HEK293T (cell line): ENCODE results near the gene ATR.

ENCODE experiments used
- CTCF ChIA-PET: fragments of 350-600 bp; formaldehyde crosslinking; extraction: SDS; loops from one replicate; lab custom pipeline; 2021; ENCODE audit warnings: antibody characterized with exemption, inconsistent platforms; lab: Yijun Ruan, JAX
- POLR2A ChIA-PET: fragments of 350-600 bp; formaldehyde crosslinking; extraction: SDS; loops from one replicate; lab custom pipeline; 2020; ENCODE audit warnings: antibody characterized with exemption, inconsistent platforms; lab: Yijun Ruan, JAX
- DNase-seq: peaks from one replicate; pipeline ENCODE4 v3.0.0; 2012; ENCODE audit warnings: mixed read lengths; ENCODE audit errors: extremely low spot score
- ARNT ChIP-seq: fragments of 450-650 bp; IDR thresholded peaks from 2 replicates; pipeline ENCODE4 v1.6.1; 2017; ENCODE audit warnings: mild to moderate bottlenecking
- BHLHE40 ChIP-seq: fragments of 450-650 bp; IDR thresholded peaks from 2 replicates; pipeline ENCODE4 v1.6.1; 2016; ENCODE audit warnings: mild to moderate bottlenecking, moderate library complexity, borderline replicate concordance
- CTBP1 ChIP-seq: fragments of 450-650 bp; IDR thresholded peaks from 2 replicates; pipeline ENCODE4 v1.6.1; 2016; ENCODE audit warnings: borderline replicate concordance
- ELF4 ChIP-seq: fragments of 450-650 bp; IDR thresholded peaks from 2 replicates; pipeline ENCODE4 v1.6.1; 2017; ENCODE audit warnings: antibody characterized with exemption
- FOXA1 ChIP-seq: fragments of 450-650 bp; IDR thresholded peaks from 2 replicates; pipeline ENCODE4 v1.6.1; 2016; ENCODE audit warnings: mild to moderate bottlenecking
- FOXK2 ChIP-seq: fragments of 450-650 bp; IDR thresholded peaks from 2 replicates; pipeline ENCODE4 v1.6.1; 2016; ENCODE audit warnings: mild to moderate bottlenecking
- FOXM1 ChIP-seq: fragments of 450-650 bp; IDR thresholded peaks from 2 replicates; pipeline ENCODE4 v1.6.1; 2017; ENCODE audit warnings: mild to moderate bottlenecking, borderline replicate concordance
- HDGF ChIP-seq: fragments of 450-650 bp; IDR thresholded peaks from 2 replicates; pipeline ENCODE4 v1.6.1; 2017; ENCODE audit warnings: antibody characterized with exemption, borderline replicate concordance
- L3MBTL2 ChIP-seq: fragments of 450-650 bp; conservative IDR thresholded peaks from 2 replicates; pipeline ENCODE4 v1.6.1; 2016; ENCODE audit warnings: mild to moderate bottlenecking
- LEF1 ChIP-seq: fragments of 450-650 bp; IDR thresholded peaks from 2 replicates; pipeline ENCODE4 v1.6.1; 2017; ENCODE audit warnings: mild to moderate bottlenecking, borderline replicate concordance
- NFRKB ChIP-seq: fragments of 450-650 bp; IDR thresholded peaks from 2 replicates; pipeline ENCODE4 v1.6.1; 2016; ENCODE audit warnings: mild to moderate bottlenecking, moderate library complexity
- SP1 ChIP-seq: fragments of 450-650 bp; IDR thresholded peaks from 2 replicates; pipeline ENCODE4 v1.6.1; 2017
- SUZ12 ChIP-seq: fragments of 450-650 bp; IDR thresholded peaks from 2 replicates; pipeline ENCODE4 v1.6.1; 2016; ENCODE audit warnings: mild to moderate bottlenecking
- TARDBP ChIP-seq: fragments of 450-650 bp; IDR thresholded peaks from 2 replicates; pipeline ENCODE4 v1.6.1; 2016
- ZNF384 ChIP-seq: fragments of 450-650 bp; IDR thresholded peaks from 2 replicates; pipeline ENCODE4 v1.6.1; 2016
- TF ChIP-seq, protein P1 (sequence below): fragments of 450-650 bp; IDR thresholded peaks from 2 replicates; pipeline ENCODE4 v1.6.1; 2016

Gene ATR

DNA sequence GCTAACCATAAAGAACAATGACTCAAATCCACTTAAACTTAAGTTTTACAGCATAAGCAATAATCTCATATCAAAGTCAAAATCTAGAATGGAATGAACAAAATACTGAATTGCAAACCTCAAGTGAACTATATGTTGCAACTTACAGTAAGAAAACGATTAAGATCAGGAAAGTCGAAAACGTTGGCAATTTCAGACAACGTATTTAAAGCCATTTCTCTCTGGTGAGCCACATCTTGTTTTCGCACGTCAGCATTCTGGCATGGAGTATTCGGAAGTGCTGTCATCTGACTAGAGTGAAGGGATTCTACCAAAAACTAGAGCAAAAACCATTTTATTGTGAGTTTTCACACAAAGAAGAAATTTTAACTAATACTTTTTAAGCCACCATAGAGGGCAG lies 28.5 kb downstream of the ATR start:
- CTCF ChIA-PET: no interaction called here
- TF ChIP-seq FOXA1: no peak
- TF ChIP-seq ELF4: no peak
- no peak for TF ChIP-seq CTBP1
- POLR2A ChIA-PET: no interaction called here
- DNase-seq: no peak

DNA sequence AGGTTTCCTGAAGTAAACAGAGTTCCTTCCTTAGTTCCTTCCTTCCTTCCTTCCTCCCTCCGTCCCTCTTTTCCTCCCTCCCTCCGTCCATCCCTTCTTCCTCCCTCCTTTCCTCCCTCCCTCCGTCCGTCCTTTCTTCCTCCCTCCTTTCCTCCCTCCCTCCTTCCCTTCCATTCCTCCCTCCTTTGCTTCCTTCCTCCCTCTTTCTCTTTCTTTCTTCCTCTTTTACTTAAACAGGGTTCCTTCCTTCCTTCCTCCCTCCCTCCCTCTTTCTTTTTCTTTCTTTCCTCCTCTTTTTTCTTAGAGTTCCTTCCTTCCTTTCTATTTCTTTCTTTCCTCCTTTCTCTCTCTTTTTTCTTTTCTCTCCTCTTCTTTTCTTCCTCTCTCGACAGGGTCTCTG lies 35.2 kb downstream of the ATR start:
- no peak for DNase-seq
- TF ChIP-seq FOXK2: no peak
- no peak for TF ChIP-seq CTBP1
- TF ChIP-seq NFRKB: no peak
- no peak for TF ChIP-seq FOXA1
- no peak for TF ChIP-seq FOXM1
- no peak for TF ChIP-seq SP1
- no peak for TF ChIP-seq L3MBTL2
- no peak for TF ChIP-seq ELF4
- TF ChIP-seq HDGF: no peak
- ChIA-PET POLR2A (no interaction called here), CTCF (no interaction called here)

DNA sequence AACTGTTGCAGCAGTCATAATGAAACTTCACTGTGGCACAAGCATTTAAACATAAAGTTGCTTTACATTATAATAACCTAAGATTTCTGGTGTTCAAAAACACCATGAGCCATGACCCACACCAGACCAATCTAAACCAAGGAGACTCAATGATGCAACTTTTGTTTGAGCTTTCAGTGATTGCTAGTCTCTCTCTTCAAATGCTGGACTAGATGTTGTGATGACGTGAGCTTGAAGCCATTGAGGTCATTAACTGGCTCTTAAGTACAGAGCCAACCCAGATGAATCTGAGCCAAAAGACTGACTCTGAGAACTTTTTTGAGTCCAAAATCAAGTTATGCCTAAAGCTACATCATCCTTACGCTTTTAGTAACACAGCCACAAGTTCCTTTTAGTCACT lies 36.5 kb downstream of the ATR start:
- TF ChIP-seq FOXM1 (no peak), FOXK2 (no peak), ELF4 (no peak), ARNT (no peak), L3MBTL2 (no peak), ZNF384 (no peak), SP1 (no peak), TARDBP (no peak), LEF1 (no peak), HDGF (no peak), NFRKB (no peak)
- DNase-seq: no peak
- ChIA-PET POLR2A (interaction anchor here (1.4 kb wide), 1 partner anchor 36 kb away, joined by 4 read pairs; the partner anchor contains the start of gene ATR), CTCF (no interaction called here)

DNA sequence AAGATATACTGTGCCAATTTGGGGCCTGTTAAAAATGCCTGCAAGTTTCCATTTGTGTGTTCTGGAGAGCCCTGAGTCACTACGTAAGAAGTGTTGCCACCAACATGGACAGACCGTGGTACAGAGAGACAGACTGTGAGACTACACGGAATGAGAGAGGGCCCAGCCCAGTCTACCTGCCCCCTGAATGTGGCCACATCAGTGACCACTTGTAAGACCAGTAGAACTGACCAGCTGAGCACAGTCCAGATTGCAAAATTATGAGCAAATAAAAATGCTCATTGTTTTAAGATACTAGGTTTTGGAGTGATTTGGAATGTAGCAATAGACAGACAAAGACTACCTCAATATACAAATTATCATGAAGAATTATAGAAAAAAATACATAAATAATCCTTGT lies 42.0 kb downstream of the ATR start:
- DNase-seq: no peak
- ChIA-PET POLR2A (no interaction called here), CTCF (no interaction called here)
- TF ChIP-seq, protein P1, sequence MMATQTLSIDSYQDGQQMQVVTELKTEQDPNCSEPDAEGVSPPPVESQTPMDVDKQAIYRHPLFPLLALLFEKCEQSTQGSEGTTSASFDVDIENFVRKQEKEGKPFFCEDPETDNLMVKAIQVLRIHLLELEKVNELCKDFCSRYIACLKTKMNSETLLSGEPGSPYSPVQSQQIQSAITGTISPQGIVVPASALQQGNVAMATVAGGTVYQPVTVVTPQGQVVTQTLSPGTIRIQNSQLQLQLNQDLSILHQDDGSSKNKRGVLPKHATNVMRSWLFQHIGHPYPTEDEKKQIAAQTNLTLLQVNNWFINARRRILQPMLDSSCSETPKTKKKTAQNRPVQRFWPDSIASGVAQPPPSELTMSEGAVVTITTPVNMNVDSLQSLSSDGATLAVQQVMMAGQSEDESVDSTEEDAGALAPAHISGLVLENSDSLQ: no peak
- TF ChIP-seq FOXM1 (no peak), NFRKB (no peak), CTBP1 (no peak), BHLHE40 (no peak), FOXK2 (no peak), ARNT (no peak), ZNF384 (no peak), SP1 (no peak), ELF4 (no peak), TARDBP (no peak)

DNA sequence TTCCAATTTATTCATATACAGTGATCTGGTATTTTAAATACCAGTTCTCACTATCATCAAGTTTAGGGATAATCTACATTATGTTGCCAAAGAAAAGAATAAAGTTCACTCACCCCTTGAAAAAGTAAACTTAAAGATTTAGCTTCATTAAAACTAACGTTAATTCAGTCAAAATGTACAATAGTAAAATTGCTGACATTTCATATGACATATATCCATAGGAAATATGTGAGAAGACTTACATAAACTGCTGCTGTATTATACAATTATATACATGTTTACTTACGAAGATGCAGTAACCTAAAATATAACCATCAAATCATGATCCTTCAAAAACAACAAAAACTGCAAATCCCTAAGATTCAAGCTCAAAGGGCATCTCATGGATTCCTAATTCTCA lies 44.0 kb downstream of the ATR start:
- POLR2A ChIA-PET: no interaction called here
- TF ChIP-seq, protein P1: no peak
- no peak for TF ChIP-seq CTBP1
- no peak for TF ChIP-seq LEF1
- no peak for TF ChIP-seq ELF4
- no peak for TF ChIP-seq FOXK2
- TF ChIP-seq SP1: no peak
- TF ChIP-seq L3MBTL2: no peak
- no peak for TF ChIP-seq TARDBP
- TF ChIP-seq NFRKB: no peak
- no peak for TF ChIP-seq HDGF

DNA sequence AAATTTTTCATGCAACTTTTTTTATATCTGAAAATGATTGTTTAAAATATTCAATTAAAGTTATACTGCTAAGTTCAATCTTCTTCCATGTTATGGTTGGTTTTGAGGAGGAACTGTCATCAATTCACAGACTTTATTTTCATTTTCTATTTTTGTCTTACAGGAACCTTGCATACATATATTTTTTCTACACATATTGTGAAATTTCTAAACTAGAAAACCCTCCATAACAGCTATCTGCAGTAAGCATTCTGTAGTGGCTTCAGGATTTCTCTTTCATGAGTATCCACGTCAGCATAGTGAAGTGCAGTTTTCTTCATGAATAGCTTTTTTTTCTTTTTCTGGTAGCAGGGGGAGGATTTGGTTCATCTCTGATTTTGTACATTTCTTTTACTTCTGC lies 48.2 kb downstream of the ATR start:
- CTCF ChIA-PET: no interaction called here
- POLR2A ChIA-PET: no interaction called here
- TF ChIP-seq TARDBP: no peak
- TF ChIP-seq HDGF: no peak
- TF ChIP-seq, protein P1: no peak
- TF ChIP-seq FOXA1: no peak
- no peak for TF ChIP-seq ZNF384
- TF ChIP-seq BHLHE40: no peak
- TF ChIP-seq FOXK2: no peak
- TF ChIP-seq FOXM1: no peak
- no peak for TF ChIP-seq SP1
- no peak for TF ChIP-seq SUZ12
- no peak for TF ChIP-seq LEF1
- TF ChIP-seq ARNT: no peak
- TF ChIP-seq CTBP1: no peak
- TF ChIP-seq ELF4: no peak
- no peak for TF ChIP-seq L3MBTL2
- TF ChIP-seq NFRKB: no peak
- DNase-seq: no peak

More for the DNA sequence above, 44.0 kb downstream of the ATR start:
- DNase-seq: no peak
- CTCF ChIA-PET: no interaction called here

DNA sequence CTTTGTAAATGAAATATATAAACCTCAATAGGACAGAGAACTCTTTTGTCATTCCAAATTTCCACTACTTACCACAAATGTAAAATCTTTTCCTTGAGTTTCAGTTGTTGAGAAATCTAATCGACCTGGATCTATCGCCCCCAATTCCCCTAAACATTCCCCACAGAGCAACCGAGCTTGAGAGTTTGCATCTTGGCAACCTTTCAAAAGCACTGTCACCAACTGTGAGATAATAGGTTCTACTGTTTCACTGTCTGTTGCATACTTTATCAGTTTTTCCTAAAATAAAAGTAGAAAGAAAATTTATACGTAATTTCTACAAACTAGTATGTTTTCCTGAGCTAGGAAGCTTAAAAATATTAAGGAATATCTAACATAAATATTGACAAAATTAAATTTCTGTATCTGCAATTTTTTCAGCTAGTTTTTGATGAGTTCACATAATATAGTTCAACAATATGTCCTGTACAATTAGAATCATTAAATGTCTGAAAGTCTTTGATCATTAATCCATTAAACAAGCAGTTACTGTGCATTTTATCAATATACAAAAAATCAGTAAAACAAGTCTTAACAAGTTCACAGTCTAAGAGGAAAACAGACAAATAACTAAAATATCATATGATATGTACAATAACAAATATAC lies 54.5 kb downstream of the ATR start:
- CTCF ChIA-PET: no interaction called here
- no peak for TF ChIP-seq FOXA1
- TF ChIP-seq, protein P1: no peak
- no peak for TF ChIP-seq L3MBTL2
- TF ChIP-seq TARDBP: no peak
- no peak for TF ChIP-seq SUZ12
- TF ChIP-seq FOXM1: no peak
- no peak for TF ChIP-seq ARNT
- TF ChIP-seq ELF4: no peak
- no peak for TF ChIP-seq ZNF384
- no peak for TF ChIP-seq CTBP1
- TF ChIP-seq LEF1: no peak
- DNase-seq: no peak
- POLR2A ChIA-PET: no interaction called here
